SJSA1 (cell line): ENCODE measurements around the gene SLC28A1. TPM values are rescaled to one million over a fixed set of nuclear protein-coding genes. Genes with fewer than 3 reads are reported as not detected.

Experiments
- DNase-seq, 2 experiments: peaks; one replicate each; pipeline ENCODE4 v3.0.0-alpha.2; 2015 to 2020; ENCODE audit warnings: low spot score in 2 of 2, low read depth in 1 of 2
- H3K27ac ChIP-seq: fragments of 250-450 bp; sonication (Bioruptor Pico); 2 replicates; pipeline ENCODE4 v1.5.1; 2020; ENCODE audit warnings: mild to moderate bottlenecking, moderate library complexity
- H3K27me3 ChIP-seq: fragments of 250-450 bp; sonication (Bioruptor Pico); replicated peaks from 2 replicates; pipeline ENCODE4 v1.5.1; 2020; ENCODE audit warnings: mild to moderate bottlenecking, moderate library complexity
- H3K36me3 ChIP-seq: fragments of 250-450 bp; sonication (Bioruptor Pico); 2 replicates; pipeline ENCODE4 v1.5.1; 2020; ENCODE audit warnings: mild to moderate bottlenecking
- H3K4me1 ChIP-seq: fragments of 250-450 bp; sonication (Bioruptor Pico); replicated peaks from 2 replicates; pipeline ENCODE4 v1.6.1; 2021; ENCODE audit warnings: mild to moderate bottlenecking
- H3K4me3 ChIP-seq: fragments of 250-450 bp; sonication (Bioruptor Pico); 2 replicates; pipeline ENCODE4 v1.5.1; 2020; ENCODE audit warnings: mild to moderate bottlenecking
- H3K9me3 ChIP-seq: fragments of 250-450 bp; sonication (Bioruptor Pico); replicated peaks from 2 replicates; pipeline ENCODE4 v1.5.1; 2020; ENCODE audit warnings: mild to moderate bottlenecking
- total RNA-seq: library from RNA; depleted of rRNA; stranded (reverse); fragments of >200 nt; shearing (Covaris generic); gene quantifications from 2 replicates; pipeline ENCODE4 v1.2.3, GENCODE V29; 2014

The SLC28A1 gene
- total RNA-seq, 1 experiment from 2014 or later: not detected

DNA sequence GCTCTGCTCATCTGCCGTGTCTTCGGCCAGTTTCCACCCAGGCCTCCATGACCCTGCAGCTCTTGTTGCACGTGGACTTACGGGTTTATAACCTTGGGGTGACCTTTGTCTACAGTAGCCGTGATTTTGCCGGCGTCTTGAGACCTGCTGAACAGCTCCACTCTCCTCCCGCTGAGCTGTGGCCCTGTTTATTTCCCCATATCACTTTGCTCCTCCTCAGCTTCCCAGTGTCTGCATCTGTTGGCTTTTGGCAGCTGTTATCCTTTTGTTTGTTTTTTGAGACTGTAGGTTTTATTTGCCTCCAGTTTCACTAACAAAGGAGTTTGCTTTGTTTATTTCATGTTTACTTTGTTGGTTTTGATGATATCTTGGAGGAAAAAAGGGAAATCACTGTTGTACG is 29.3 kb upstream of the SLC28A1 start:
- Histone ChIP-seq H3K27ac (no peak overlapping the region), H3K27me3 (no peaks in the 10 kb centered on the region), H3K4me3 (no peak overlapping the region), H3K36me3 (no peaks in the 10 kb centered on the region), H3K9me3 (no peaks in the 10 kb centered on the region), H3K4me1 (peaks cover 6% of the 10 kb centered on the region; the same call in 1 of the 2 replicates)
- DNase-seq: no peak

DNA sequence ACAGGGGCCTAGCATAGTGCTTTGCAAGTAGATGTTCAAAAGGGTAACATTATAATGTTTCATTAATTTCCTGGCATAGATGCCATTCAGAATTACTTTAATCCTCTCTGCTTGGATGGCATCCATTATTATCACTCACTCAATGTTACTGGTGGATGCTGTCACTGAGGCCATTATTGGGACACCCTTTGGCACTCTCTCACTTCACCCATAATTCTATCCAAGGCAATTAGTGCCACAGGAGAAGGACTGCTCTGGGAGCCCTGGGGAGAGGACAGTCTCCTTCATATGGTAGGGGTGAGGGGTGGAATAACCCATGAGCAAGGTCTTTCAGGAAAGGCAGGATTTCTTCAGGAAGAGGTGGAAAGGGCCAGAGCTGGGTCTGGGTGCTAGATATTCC is 28.7 kb upstream of the SLC28A1 start:
- Histone ChIP-seq H3K4me1 (peaks cover 6% of the 10 kb centered on the region; the same call in 1 of the 2 replicates), H3K4me3 (no peak overlapping the region), H3K27me3 (no peaks in the 10 kb centered on the region), H3K9me3 (no peaks in the 10 kb centered on the region), H3K36me3 (no peaks in the 10 kb centered on the region), H3K27ac (no peak overlapping the region)
- DNase-seq: no peak

DNA sequence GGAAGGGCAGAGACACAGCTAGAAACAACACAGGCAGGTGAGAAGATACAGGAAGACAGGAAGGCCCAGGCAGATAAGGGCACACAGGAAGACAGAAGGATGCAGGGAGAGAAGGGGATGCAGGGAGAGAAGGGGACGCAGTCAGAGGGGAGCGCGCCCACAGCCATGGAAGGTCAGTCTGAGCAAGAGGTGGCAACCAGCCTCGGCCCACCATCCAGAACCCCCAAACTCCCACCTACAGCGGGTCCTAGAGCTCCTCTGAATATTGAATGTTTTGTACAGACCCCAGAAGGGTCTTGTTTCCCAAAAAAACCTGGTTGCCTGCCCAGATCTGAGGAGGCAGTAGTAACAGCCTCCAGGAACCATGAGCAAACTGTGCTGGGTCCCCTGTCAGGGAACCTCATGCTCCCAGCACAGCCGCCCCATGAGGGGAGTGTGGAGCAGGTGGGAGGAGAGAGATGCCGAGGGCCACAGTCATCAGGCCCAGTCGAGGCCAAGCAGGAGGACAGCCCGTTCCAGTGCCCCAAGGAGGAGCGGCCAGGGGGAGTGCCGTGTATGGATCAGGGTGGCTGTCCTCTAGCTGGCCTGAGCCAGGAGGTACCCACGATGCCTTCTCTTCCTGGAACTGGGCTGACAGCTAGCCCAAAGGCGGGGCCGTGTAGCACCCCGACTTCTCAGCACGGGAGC is 27.6 kb upstream of the SLC28A1 start:
- no peaks in the 10 kb centered on the region for H3K36me3 ChIP-seq
- H3K27me3 ChIP-seq: peaks cover 3% of the 10 kb centered on the region; the same call in 1 of the 2 replicates
- no peak overlapping the region for H3K27ac ChIP-seq
- H3K9me3 ChIP-seq: no peaks in the 10 kb centered on the region
- no peak for DNase-seq
- H3K4me1 ChIP-seq: peaks cover 6% of the 10 kb centered on the region; the same call in 1 of the 2 replicates
- H3K4me3 ChIP-seq: no peak overlapping the region

DNA sequence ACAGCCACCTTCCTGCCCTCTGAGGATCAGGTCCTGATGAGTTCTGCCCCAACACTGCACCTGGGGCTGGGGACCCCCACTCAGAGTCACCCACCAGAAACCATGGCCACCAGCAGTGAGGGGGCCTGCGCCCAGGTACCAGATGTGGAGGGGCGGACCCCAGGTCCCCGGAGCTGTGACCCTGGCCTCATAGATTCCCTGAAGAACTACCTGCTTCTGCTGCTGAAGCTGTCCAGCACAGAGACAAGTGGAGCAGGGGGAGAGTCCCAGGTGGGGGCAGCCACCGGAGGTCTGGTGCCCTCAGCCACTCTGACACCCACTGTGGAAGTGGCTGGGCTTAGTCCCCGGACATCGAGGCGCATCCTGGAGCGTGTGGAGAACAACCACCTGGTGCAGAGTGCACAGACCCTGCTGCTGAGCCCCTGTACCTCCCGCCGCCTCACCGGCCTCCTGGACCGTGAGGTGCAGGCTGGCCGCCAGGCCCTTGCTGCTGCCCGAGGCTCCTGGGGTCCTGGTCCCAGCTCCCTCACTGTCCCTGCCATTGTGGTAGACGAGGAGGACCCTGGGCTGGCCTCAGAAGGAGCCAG is 27.0 kb upstream of the SLC28A1 start:
- no peak overlapping the region for H3K4me3 ChIP-seq
- peaks cover 3% of the 10 kb centered on the region; the same call in 1 of the 2 replicates for H3K27me3 ChIP-seq
- peaks cover 6% of the 10 kb centered on the region; the same call in 1 of the 2 replicates for H3K4me1 ChIP-seq
- H3K9me3 ChIP-seq: no peaks in the 10 kb centered on the region
- no peak overlapping the region for H3K27ac ChIP-seq
- no peaks in the 10 kb centered on the region for H3K36me3 ChIP-seq
- DNase-seq: no peak

DNA sequence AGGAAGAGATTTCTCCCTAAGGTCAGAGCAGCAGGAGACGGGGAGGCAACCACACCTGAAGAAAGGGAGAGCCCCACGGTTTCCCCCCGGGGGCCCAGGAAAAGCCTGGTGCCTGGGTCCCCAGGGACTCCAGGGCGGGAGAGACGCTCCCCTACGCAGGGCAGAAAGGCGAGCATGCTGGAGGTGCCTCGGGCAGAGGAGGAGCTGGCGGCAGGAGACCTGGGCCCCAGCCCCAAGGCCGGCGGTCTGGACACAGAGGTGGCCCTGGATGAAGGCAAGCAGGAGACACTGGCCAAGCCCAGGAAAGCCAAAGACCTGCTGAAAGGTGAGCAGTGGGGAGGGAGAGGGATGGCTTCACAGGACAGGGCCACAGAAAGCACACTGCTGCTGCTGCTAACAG is 26.2 kb upstream of the SLC28A1 start:
- no peak overlapping the region for H3K4me3 ChIP-seq
- peaks cover 3% of the 10 kb centered on the region; the same call in 1 of the 2 replicates for H3K27me3 ChIP-seq
- no peaks in the 10 kb centered on the region for H3K9me3 ChIP-seq
- no peaks in the 10 kb centered on the region for H3K36me3 ChIP-seq
- H3K4me1 ChIP-seq: peaks cover 6% of the 10 kb centered on the region; the same call in 1 of the 2 replicates
- DNase-seq: no peak
- H3K27ac ChIP-seq: no peak overlapping the region

DNA sequence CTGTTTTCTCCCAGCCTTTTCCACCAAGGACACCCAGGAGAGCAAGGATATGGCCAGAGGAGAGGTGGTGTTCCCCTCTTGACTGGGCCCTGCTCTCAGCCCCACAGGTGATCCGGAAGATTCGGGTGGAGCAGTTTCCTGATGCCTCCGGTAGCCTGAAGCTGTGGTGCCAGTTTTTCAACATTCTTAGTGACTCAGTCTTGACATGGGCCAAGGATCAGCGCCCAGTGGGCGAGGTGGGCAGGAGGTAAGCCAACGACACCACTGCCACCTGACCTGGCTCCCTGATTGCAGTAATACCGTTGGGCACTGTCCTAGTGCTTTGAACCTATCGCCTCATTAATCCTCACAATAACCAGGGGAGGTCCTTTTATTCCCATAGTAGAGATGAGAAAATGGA is 25.3 kb upstream of the SLC28A1 start:
- Histone ChIP-seq H3K27ac (no peak overlapping the region), H3K36me3 (no peaks in the 10 kb centered on the region), H3K27me3 (peaks cover 3% of the 10 kb centered on the region; the same call in 1 of the 2 replicates), H3K4me3 (no peak overlapping the region), H3K4me1 (peaks cover 6% of the 10 kb centered on the region; the same call in 1 of the 2 replicates), H3K9me3 (no peaks in the 10 kb centered on the region)
- no peak for DNase-seq

DNA sequence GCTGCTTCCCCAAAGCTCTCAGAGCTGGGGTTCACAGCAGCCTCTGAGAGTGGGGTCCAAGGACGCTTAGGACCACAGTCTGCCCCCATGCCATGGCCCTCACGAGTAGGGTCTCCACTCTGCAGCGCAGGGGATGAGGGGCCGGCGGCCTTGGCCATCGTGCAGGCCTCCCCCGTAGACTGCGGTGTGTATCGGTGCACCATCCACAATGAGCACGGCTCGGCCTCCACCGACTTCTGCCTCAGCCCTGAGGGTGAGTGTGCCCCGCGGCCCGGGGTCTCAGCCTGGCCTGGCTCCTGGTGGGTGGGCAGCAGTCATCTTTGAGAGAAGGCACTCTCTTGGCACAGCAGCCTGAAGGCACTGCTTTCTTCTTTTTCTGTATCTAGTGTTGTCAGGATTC is 24.8 kb upstream of the SLC28A1 start:
- no peak for DNase-seq
- Histone ChIP-seq H3K9me3 (no peaks in the 10 kb centered on the region), H3K27me3 (peaks cover 3% of the 10 kb centered on the region; the same call in 1 of the 2 replicates), H3K27ac (no peak overlapping the region), H3K4me3 (no peak overlapping the region), H3K36me3 (no peaks in the 10 kb centered on the region), H3K4me1 (peaks cover 6% of the 10 kb centered on the region; the same call in 1 of the 2 replicates)

DNA sequence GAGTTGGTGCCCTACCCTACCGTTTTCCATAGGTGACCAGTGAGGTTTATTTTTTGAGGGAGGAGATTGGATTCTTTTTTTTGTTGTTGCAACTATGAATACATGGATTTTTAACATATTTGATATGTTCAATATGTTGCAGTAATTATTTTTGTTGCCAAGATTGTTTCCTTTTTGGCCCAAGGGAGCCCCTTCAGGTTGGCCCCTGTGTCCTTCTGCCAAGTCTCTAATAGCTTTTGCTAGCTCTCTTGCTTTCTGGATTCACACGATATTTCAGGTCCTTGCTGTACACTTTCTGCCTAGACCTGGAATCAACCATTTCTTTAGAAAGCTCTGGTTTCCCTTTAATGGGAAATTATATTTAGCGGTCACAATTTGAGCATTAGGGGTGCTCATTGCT is 22.7 kb upstream of the SLC28A1 start:
- H3K4me1 ChIP-seq: no peaks in the 10 kb centered on the region
- no peak for DNase-seq
- no peak overlapping the region for H3K4me3 ChIP-seq
- no peak overlapping the region for H3K27ac ChIP-seq
- peaks cover 3% of the 10 kb centered on the region for H3K27me3 ChIP-seq
- no peaks in the 10 kb centered on the region for H3K36me3 ChIP-seq
- no peaks in the 10 kb centered on the region for H3K9me3 ChIP-seq

DNA sequence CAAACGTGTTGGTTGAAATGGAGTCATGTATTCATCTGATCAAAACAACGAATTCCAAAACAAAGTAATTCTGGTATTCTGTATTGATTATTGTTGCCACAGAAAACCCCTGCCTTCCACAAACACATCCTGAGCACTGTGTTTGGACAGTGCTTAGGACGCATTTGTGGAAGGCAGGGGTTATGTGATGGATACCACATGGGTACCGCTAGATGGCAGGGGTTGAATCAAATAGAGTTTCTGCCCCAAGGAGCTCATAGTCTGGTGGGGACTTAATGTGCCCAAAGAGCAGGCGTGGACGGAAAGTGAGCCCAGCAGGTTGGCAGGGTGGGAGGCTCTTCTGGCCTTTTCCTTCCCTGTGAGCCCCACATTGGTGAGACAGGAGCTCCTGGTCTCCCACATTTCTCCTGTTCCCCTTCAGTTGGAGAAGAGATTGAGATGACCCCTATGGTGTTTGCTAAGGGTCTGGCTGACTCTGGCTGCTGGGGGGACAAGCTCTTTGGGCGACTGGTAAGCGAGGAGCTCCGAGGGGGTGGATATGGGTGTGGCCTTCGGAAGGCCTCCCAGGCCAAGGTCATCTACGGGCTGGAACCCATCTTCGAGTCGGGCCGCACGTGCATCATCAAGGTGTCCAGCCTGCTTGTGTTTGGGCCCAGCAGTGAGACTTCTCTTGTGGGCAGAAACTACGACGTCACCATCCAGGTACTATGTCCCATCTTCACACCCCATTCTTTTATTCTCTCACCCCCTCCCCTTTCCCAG is 22.1 kb upstream of the SLC28A1 start:
- no peaks in the 10 kb centered on the region for H3K4me1 ChIP-seq
- no peak for DNase-seq
- H3K27me3 ChIP-seq: peaks cover 3% of the 10 kb centered on the region
- no peak overlapping the region for H3K27ac ChIP-seq
- H3K4me3 ChIP-seq: no peak overlapping the region
- no peaks in the 10 kb centered on the region for H3K9me3 ChIP-seq
- H3K36me3 ChIP-seq: no peaks in the 10 kb centered on the region

DNA sequence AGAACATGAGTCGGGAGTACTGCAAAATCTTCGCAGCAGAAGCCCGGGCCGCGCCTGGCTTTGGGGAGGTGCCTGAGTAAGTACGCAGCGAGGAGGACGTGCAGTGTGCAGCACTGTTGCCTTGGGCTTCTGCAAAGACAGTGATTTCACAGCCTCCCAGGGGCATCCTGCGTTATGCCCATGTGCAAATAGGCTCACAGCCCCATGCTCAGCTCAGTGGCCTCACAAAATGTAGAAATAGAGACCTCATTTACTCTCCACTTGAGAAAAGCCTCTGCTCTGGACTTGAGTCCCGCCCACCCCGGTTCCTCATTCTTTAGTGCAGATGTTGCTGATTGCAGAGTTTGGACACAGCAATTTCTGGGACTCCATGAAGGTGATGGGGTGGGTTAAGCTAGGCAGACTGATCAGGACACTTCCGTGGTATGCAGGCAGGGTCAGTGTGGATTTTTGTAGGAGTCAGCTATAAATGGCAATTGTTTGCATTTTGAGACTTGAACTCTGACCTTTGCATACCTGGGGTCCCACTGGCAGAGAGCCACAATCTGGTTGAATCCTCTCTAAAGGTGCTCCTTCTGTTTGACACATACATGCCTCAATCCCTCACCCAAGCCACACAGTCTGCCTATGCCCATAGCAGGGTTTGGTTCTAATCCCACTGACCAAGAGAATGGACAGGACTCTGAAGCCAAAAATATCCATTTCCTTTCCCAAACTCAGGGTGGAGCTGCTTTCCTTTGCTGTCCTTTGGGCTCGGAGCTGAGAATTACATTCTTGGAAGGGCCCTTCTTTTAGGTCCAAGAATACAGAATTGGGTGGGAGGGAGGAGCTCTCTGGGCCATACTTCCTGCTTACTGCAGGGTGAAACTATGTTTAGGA is 20.7 kb upstream of the SLC28A1 start:
- H3K4me1 ChIP-seq: no peaks in the 10 kb centered on the region
- no peaks in the 10 kb centered on the region for H3K9me3 ChIP-seq
- no peak overlapping the region for H3K27ac ChIP-seq
- H3K36me3 ChIP-seq: no peaks in the 10 kb centered on the region
- no peak for DNase-seq
- H3K27me3 ChIP-seq: peaks cover 3% of the 10 kb centered on the region
- no peak overlapping the region for H3K4me3 ChIP-seq

DNA sequence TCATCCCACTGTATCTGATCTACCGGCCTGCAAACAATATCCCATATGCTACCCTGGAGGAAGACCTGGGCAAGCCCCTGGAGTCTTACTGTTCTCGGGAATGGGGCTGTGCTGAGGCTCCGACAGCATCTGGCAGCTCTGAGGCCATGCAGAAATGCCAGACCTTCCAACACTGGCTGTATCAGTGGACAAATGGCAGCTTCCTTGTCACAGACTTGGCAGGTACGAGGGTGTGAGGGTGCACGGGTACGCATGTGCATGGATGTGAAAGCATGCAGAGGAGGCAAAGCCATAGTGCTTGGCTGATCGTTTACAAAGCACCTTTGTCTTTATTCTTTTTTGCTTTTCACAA is 20.0 kb upstream of the SLC28A1 start:
- Histone ChIP-seq H3K36me3 (no peaks in the 10 kb centered on the region), H3K27ac (no peak overlapping the region)
- DNase-seq: no peak

DNA sequence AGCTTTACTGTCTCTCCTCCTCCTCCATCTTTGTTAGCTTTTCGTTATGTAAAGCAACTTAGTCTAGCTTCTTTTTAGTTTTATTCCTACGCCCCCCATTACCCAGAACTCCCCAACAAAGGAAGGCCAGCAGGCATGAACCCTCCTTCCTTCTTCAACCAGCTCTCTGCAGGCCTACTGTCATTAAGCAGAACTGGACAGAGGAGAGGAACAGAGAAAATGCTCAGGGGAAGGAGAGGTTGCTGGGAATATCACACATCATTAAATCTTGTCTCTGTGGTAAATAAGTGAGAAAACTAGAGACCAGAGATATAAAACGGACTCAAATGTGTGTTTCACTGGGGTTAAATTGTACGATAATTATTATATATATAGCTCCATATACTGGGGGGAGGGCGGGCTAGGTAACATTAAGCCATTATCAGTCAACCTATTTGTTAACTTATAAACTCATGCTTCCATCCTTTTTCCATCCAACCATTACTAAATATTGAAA is 19.3 kb upstream of the SLC28A1 start:
- H3K4me1 ChIP-seq: no peaks in the 10 kb centered on the region
- no peak overlapping the region for H3K4me3 ChIP-seq
- H3K36me3 ChIP-seq: no peaks in the 10 kb centered on the region
- H3K27ac ChIP-seq: no peak overlapping the region
- peaks cover 3% of the 10 kb centered on the region for H3K27me3 ChIP-seq
- no peak for DNase-seq
- H3K9me3 ChIP-seq: no peaks in the 10 kb centered on the region

More for the DNA sequence above, 20.0 kb upstream of the SLC28A1 start:
- peaks cover 3% of the 10 kb centered on the region for H3K27me3 ChIP-seq
- H3K4me1 ChIP-seq: no peaks in the 10 kb centered on the region
- no peak overlapping the region for H3K4me3 ChIP-seq
- no peaks in the 10 kb centered on the region for H3K9me3 ChIP-seq
